Fibroblast of skin of abdomen (primary cell): Measurements from ENCODE around the gene LYRM4.
"Not testable (repeated sequence)": the region's sequence is repeated elsewhere in the genome, so short reads cannot be mapped to it uniquely, and the experiment has no call there.

ENCODE experiments used
- DNase-seq: peaks from one replicate; pipeline ENCODE4 v3.0.0-alpha.2; 2013

LYRM4 gene

DNA sequence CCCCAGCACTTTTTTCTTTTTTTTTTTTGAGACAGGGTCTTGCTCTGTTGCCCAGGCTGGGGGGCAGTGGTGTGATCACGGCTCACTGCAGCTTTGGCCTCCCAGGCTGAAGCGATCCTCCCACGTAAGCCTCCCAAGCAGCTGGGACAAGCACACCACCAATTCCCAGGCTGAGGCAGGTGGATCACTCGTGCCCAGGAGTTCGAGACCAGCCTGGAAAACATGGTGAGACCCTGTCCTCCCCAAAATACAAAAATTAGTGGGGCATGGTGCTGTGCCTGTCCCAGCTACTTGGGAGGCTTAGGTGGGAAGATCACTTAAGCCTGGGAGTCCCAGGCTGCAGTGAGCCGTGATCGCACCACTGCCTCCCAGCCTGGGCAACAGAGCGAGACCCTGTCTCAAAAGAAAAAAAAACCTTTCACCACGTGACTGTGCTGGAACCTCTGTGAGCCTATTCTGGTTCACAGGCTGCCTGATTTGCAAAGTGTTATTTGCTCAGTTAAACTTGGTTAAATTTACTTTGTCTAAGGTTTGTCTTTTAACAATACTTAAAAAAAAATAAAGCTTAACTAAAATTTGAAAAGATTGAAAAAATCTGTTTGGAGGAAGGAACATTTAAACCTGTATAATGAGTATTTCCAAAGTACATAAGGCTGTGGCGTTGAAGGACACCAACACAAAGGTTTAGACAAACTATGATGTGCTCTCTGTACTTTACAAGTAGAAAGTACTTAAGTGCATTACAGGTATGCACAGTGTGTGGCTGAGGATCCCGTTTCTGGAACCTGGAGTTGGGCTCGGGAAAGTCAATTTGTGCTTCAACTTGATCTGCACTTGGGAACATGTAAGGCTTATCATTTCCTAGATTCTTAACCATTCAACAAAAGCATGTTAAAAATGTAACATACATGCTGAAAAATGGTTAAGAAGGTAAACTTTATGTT, 120.7 kb downstream of the LYRM4 start:
- no peak for DNase-seq

- DNase-seq, result no peak
Observed at GRCh38 chr6:5138995-5139827, 121.5 kb downstream of the LYRM4 start.

DNA sequence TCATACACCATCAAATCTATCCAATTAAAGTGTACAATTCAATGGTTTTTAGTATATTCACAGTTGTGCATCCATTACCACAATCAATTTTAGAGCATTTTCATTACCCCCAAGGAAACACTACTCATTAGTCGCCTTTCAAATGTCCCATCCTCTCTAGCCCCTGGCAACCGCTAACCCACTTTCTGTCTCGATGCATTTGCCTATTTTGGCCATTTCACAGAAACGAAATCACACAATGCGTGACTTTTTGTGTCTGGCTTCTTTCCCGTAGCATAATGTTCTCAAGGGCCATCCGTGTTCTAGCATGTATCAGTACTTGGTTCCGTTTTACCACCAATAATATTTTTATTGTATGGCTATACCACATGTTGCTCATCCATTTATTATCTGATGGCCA, 123.9 kb downstream of the LYRM4 start:
- no peak for DNase-seq

- DNase-seq, result peak; percentile 39
Observed at GRCh38 chr6:5135788-5136376, 124.9 kb downstream of the LYRM4 start.

DNA sequence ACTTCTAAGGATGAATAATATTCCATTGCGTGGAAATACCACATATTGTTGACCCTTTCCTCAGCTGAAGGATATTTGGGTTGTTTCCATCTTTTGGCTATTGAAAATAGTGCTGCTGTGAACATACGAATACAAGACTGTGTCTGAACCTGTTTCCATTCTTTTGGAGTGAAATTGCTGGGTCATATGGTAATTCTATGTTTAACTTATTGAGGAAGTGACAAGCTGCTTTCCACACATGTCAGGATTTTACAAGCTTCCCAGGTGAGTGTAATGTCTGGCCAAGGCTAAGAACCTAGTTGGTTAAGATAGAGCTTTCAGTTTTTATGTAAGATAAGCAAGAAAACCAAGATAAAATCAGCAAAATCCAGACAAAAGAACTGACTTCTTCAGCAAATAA, 126.8 kb downstream of the LYRM4 start:
- DNase-seq, result no peak

GRCh38 chr6:5132731-5133130, 128.0 kb downstream of the LYRM4 start:
- DNase-seq, result peak; percentile 74

DNA sequence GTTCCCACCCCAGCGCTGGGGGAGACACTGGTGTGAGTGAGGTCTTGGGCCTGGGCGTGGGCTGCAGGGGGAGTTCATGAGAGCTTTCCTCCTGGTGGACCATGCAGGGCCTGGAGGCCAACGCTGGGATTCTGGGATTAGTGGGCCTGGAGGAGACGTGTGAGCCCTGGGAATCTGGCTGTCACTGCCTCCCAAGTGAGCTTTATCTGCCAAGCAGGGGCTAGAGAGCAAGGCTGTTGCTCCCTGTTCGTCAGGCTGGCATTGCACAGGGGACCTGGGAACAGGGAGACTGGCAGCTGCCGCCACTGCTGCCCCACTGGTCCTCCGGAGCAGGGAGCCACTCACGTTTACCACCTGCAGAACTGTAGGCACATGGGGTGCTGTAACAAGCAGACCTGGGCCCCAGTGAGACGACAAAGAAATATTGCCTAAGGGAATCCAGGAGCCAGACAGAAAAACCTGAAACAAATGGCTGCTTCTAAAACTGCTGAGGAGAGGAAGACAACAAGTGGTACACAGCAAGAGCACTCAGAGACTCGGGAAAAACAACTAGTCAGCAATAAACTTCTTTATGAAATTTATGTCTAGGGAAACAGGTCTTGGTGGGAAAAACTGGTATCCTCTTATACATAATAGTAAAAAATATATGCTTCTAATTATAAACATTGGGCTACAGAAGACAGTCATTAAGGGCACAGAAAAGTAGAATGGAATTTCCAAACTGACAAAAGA, 130.4 kb downstream of the LYRM4 start:
- DNase-seq, result no peak

DNA sequence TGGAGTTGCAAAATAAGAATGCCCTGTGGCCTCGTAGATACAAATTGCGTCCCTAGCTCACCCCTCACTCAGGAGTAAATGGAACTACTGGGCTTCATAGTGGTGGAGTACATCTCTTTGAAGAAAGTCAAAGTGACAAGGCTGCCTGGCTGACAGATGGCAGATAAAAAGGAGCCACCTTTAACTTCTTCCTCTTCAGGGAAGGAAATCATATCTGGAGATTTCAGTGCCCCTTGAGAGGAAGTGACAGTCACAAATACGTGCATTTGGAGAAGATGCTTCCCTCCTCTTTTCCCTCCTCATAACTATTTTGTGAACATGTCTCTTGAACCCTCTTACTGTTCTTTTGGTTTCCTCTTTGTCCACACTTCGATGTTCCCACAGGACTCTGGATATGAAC, 132.4 kb downstream of the LYRM4 start:
- DNase-seq, result no peak

- no peak for DNase-seq
Observed at GRCh38 chr6:5127106-5127687, 133.6 kb downstream of the LYRM4 start.

- peak; percentile 67 for DNase-seq
Observed at GRCh38 chr6:5126214-5126613, 134.5 kb downstream of the LYRM4 start.

GRCh38 chr6:5125152-5126006, 135.4 kb downstream of the LYRM4 start:
- peak; percentile 70 for DNase-seq

GRCh38 chr6:5124526-5124925, 136.2 kb downstream of the LYRM4 start:
- no peak for DNase-seq

GRCh38 chr6:5123296-5124143, 137.2 kb downstream of the LYRM4 start:
- no peak for DNase-seq

GRCh38 chr6:5122504-5123112, 138.1 kb downstream of the LYRM4 start:
- DNase-seq, result no peak

DNA sequence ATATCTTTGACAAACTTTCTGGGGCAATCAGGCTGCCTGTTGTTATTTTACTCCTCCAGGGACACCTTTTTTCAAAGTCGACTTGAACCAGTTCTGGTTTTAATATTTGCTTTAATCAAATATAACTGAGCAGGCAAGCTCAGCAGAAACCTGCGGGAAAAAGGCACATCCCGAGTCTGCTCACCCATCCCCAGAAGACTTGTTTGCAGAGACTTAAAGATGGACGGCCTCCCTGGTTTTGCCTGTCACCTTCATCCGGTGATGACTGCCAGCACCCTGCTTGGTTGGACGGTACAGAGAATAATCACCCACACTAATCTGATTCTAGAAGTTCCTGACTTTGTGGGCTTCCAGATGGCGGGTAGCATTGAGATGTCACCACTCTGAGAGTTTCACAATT, 138.8 kb downstream of the LYRM4 start:
- no peak for DNase-seq

GRCh38 chr6:5121479-5121878, 139.3 kb downstream of the LYRM4 start:
- no peak for DNase-seq

GRCh38 chr6:5120543-5120942, 140.2 kb downstream of the LYRM4 start:
- DNase-seq, result not testable (repeated sequence)

DNA sequence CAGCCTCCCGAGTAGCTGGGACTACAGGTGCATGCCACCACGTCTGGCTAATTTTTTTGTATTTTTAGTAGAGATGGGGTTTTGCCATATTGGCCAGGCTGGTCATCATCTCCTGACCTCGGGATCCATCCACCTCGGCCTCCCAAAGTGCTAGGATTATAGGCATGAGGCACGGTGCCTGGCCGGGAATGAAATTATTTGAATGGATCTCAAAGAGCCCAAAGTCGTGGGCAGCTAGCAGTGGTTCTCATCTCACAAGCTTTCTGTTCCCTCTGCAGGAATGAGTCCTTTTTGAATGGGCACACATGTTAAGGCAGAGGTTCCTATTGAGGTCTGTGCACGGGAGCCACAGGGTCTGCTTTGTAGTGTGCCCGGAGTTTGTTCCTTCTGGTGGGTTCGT, 140.7 kb downstream of the LYRM4 start:
- DNase-seq, result no peak

- no peak for DNase-seq
Observed at GRCh38 chr6:5119090-5119951, 141.4 kb downstream of the LYRM4 start.
